C4-2B (cell line): ENCODE data around the gene PIAS4.

Experiments
- H3K27ac ChIP-seq: fragments of 450-650 bp; 2 replicates; pipeline ENCODE4 v1.5.1; 2017
- CTCF ChIP-seq: fragments of 450-650 bp; conservative IDR thresholded peaks from 2 replicates; pipeline ENCODE4 v1.5.1; 2017; ENCODE audit warnings: mild to moderate bottlenecking
- ZFX ChIP-seq: fragments of 450-650 bp; IDR thresholded peaks from 2 replicates; pipeline ENCODE4 v1.6.1; 2017

Gene PIAS4

GRCh38 chr19:4016903-4017638 lies 9.5 kb downstream of the PIAS4 start:
- TF ChIP-seq ZFX (no peak), CTCF (no peak)
- no peak overlapping the region for H3K27ac ChIP-seq

- no peak overlapping the region for H3K27ac ChIP-seq
- no peak for TF ChIP-seq ZFX
- TF ChIP-seq CTCF = no peak
Measured at GRCh38 chr19:4018140-4018613, 10.6 kb downstream of the PIAS4 start.

- no peak overlapping the region for H3K27ac ChIP-seq
- TF ChIP-seq CTCF (no peak), ZFX (no peak)
Measured at GRCh38 chr19:4018775-4019504, 11.4 kb downstream of the PIAS4 start.

- no peak for TF ChIP-seq ZFX
- no peak for TF ChIP-seq CTCF
Measured at GRCh38 chr19:4019578-4019977, 12.0 kb downstream of the PIAS4 start.

GRCh38 chr19:4023600-4024398 lies 16.3 kb downstream of the PIAS4 start:
- H3K27ac ChIP-seq = no peak overlapping the region
- TF ChIP-seq CTCF = no peak
- no peak for TF ChIP-seq ZFX

More at GRCh38 chr19:4019578-4019977, 12.0 kb downstream of the PIAS4 start:
- no peak overlapping the region for H3K27ac ChIP-seq

GRCh38 chr19:4025317-4025716 lies 17.8 kb downstream of the PIAS4 start:
- H3K27ac ChIP-seq = no peak overlapping the region
- TF ChIP-seq ZFX (no peak), CTCF (no peak)

GRCh38 chr19:4027146-4027545 lies 19.6 kb downstream of the PIAS4 start:
- no peak overlapping the region for H3K27ac ChIP-seq
- no peak for TF ChIP-seq ZFX
- TF ChIP-seq CTCF = no peak
